ENCODE results near the gene KRT36.

DNA sequence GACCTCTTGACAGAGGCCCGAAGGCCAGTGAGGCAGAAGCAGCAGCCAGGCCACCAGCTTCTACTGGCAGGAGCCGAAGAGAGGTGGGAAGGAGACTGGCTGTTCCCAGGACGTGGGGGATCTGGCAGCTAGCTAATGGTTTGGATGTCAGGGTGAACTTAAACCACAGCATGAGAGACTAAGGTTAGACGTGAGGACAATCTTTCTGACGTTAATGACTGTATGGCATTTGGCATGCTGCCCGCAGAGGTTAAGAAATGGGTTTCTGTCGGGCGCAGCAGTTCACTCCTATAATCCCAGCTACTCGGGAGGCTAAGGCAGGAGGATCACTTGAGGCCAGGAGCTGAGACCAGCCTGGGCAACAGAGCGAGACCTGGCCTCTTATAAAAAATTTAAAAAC lies 22.0 kb upstream of the KRT36 start:
- TF ChIP-seq CTCF (IDR thresholded peaks at IDR 0.05) (no peak), POLR2A (IDR thresholded peaks at IDR 0.05) (no peak)
